Memory B cell (primary cell): ENCODE measurements around the gene NAT14.

ENCODE experiments used
- ATAC-seq: fragments of 150-1000 bp; cut with Tn5 transposase; 2 replicates; pipeline ENCODE4 v1.10.0; 2021; ENCODE audit warnings: low read depth, mild to moderate bottlenecking, moderate library complexity
- DNase-seq, 2 donors: peaks; one replicate each; pipeline ENCODE4 v3.0.0; 2022; ENCODE audit warnings: low spot score in 2 of 2
- H3K27ac Mint-ChIP-seq: one replicate; pipeline ENCODE4 v1.8.0; 2022; ENCODE audit warnings: mild to moderate bottlenecking, moderate library complexity, mixed read lengths
- H3K27me3 Mint-ChIP-seq: one replicate; pipeline ENCODE4 v1.8.0; 2022; ENCODE audit warnings: mixed read lengths
- H3K36me3 Mint-ChIP-seq: one replicate; pipeline ENCODE4 v1.8.0; 2022; ENCODE audit warnings: mild to moderate bottlenecking, mixed read lengths
- H3K4me1 Mint-ChIP-seq: one replicate; pipeline ENCODE4 v1.8.0; 2022; ENCODE audit warnings: mixed read lengths
- H3K4me3 Mint-ChIP-seq: one replicate; pipeline ENCODE4 v1.8.0; 2022; ENCODE audit warnings: mild to moderate bottlenecking, moderate library complexity, mixed read lengths
- H3K9me3 Mint-ChIP-seq: one replicate; pipeline ENCODE4 v1.8.0; 2022; ENCODE audit warnings: mixed read lengths

NAT14 gene

DNA sequence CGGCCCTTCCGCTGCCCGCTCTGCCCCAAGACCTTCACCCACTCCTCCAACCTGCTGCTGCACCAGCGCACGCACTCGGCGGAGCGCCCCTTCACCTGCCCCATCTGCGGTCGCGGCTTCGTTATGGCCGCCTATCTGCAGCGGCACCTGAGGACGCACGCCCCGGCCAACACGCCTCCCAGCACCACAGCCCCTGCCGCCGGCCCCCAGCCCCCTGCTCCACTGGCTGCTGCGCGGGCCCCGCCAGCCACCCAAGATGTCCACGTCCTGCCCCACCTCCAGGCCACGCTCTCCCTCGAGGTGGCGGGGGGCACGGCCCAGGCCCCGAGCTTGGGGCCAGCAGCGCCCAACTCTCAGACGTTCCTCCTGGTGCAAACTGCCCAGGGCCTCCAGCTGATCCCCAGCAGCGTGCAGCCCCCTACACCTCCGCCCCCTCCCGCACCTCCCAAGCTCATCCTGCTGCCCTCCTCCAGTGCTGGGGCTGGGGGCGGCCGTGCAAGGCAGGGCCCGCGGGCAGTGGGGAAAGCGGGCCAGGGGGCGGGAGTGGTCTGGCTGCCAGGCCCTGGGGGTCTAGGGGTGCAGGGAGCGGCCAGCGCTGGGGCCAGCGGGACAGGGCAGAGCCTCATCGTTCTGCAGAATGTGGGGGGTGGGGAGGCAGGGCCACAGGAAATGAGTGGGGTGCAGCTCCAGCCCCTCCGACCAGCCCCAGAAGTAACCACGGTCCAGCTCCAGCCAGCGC is 1.9 kb upstream of the NAT14 start:
- Mint-ChIP-seq H3K27me3 (no peaks in the 10 kb centered on the region), H3K9me3 (no peaks in the 10 kb centered on the region), H3K36me3 (peaks cover 12% of the 10 kb centered on the region), H3K4me3 (no peak overlapping the region), H3K4me1 (peaks cover 20% of the 10 kb centered on the region), H3K27ac (no peak overlapping the region)
- DNase-seq, result no peak
- ATAC-seq, result no peak

DNA sequence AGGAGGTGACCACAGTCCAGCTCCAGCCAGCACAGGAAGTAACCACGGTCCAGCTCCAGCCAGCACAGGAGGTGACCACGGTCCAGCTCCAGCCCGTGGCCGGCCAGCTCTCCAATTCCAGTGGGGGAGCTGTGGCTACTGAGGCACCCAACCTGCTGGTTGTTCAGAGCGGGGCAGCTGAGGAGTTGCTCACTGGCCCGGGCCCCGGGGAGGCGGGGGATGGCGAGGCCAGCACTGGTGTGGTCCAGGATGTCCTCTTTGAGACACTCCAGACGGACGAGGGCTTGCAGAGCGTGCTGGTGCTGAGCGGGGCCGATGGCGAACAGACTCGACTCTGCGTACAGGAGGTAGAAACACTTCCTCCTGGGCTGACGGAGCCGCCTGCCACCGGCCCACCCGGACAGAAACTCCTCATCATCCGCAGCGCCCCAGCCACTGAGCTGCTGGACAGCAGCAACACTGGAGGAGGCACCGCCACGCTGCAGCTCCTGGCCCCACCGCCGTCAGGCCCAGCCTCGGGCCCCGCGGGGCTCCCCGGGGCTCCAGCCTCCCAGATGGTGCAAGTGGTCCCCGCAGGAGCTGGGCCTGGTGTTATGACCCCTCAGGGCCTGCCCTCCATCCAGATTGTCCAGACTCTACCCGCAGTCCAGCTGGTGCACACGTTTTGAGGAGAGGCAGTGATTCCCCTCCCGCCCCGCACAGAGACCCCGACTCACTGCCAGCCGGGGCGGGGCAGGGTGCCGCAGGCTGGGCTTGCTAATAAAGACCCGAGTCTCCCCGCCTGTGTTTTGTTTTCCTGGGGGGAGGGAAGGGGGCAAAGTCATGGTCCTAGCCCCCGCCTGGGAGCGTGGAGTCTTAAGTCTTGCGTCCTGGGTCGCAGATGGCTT is 1.0 kb upstream of the NAT14 start:
- Mint-ChIP-seq H3K36me3 (peaks cover 7% of the 10 kb centered on the region), H3K27ac (no peak overlapping the region)

DNA sequence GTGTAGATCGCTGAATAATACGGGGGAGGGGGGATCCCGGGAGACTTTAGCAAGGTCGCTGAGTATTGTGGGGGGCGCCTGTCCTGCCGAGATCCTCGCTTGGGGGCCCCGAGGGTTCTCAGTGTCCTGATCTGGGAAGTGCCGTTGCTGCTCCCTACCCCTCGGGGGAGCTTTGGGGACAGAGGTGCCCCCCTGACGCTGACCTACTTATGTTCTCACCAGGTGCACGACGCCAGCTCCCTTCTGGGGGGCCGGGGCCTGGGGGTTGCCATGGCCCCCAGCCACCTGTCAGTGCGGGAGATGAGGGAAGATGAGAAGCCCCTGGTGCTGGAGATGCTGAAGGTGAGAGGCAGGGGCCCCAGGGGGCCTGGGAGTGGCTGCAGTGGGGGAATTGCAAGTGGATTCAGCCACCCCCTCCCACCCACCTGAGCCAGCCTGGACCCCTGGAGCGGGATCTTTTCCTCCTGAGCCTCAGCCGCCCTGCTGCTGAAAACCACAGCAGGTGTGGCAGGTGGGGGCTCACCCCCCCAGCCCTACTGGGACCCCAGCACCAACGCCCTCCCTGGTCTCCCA is 537 bp downstream of the NAT14 start:
- no peak for DNase-seq
- Mint-ChIP-seq H3K36me3 (no peaks in the 10 kb centered on the region), H3K4me1 (peaks cover 7% of the 10 kb centered on the region), H3K27me3 (no peaks in the 10 kb centered on the region), H3K27ac (peak overlapping the region; percentile 58), H3K9me3 (no peaks in the 10 kb centered on the region), H3K4me3 (peak overlapping the region; percentile 80)
- peak; percentile 15 for ATAC-seq

More for the DNA sequence above, 1.0 kb upstream of the NAT14 start:
- peaks cover 15% of the 10 kb centered on the region for H3K4me1 Mint-ChIP-seq
- no peaks in the 10 kb centered on the region for H3K9me3 Mint-ChIP-seq
- DNase-seq (no peak), ATAC-seq (no peak)
- no peaks in the 10 kb centered on the region for H3K27me3 Mint-ChIP-seq
- peak overlapping the region; percentile 63 for H3K4me3 Mint-ChIP-seq

DNA sequence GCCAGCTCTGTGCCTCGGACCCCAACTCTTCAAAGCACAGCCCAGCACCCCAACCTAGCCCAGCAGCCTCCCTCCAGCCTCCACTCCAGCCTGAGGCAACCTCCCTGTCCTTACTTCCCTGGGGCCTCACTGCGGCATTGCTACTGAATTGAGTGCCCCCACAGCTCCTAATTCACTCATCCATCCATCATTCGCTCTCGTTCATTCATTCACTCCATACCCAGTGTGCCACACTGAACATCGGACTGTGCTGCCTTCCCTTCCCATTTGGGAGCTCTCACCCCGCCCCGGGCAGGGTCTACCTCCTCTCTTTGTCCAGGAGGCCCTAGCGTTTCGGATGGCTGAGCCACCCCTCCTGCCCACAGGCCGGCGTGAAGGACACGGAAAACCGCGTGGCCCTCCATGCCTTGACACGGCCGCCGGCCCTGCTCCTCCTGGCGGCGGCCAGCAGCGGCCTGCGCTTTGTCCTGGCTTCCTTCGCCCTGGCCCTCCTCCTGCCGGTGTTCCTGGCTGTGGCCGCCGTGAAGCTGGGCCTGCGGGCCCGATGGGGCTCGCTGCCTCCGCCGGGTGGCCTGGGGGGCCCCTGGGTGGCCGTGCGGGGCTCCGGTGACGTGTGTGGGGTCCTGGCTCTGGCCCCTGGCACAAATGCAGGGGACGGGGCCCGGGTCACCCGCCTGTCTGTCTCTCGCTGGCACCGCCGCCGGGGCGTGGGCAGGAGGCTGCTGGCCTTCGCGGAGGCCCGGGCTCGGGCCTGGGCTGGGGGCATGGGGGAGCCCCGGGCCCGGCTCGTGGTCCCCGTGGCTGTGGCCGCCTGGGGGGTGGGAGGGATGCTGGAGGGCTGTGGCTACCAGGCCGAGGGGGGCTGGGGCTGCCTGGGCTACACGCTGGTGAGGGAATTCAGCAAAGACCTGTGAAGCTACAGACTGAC is 1.3 kb downstream of the NAT14 start:
- Mint-ChIP-seq H3K4me3 (peak overlapping the region; percentile 68), H3K36me3 (no peaks in the 10 kb centered on the region), H3K9me3 (no peaks in the 10 kb centered on the region), H3K4me1 (peaks cover 7% of the 10 kb centered on the region), H3K27ac (peak overlapping the region; percentile 67), H3K27me3 (no peaks in the 10 kb centered on the region)
- no peak for DNase-seq
- ATAC-seq, result no peak

DNA sequence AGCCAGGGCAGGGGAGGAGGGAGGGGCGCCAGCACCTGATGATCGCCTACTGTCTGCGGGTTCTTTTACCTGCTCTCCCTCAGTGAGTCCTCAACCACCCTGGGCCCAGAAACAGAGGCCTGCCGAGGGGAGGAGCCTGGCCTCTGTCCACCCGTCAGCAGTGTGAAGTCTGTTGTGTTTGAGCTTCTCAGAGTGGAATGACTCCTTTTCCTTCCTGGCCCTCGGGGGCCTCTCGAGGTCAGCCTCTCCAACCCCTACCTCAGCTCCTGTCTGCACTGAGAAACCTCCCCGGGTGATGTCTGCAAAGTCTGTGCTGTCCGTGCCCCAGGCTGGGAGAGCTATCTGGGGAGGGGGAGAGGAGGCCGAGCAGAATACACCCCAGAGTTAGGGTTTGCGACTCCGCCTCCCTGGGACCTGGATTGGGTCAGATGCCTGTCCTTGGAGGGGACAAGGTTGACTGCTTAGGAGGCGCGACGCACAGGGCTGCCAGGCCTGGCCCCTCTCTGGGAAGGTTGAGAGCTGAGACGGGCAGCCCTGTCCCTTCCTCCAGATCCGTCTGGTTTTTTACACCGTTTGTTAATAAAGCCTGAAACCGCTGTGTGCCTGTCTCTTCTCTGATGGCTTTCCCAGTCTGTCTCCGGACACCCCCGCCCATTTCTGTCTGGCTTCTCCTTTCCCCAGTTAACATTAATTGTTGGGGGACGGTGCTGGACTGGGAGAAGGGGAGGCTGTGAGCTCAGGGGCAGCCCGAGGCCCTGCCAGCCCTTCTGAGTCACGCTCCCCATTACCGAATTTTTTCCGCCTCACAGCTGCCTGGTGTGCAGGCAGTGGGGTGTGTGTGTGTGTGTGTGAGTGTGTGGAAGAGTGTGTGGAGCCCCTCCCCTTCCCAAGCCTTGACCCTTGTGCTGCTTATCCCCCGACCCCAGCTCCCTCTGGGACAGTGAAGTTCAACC is 2.3 kb downstream of the NAT14 start:
- H3K4me3 Mint-ChIP-seq, result peak overlapping the region; percentile 32
- no peak for DNase-seq
- no peaks in the 10 kb centered on the region for H3K36me3 Mint-ChIP-seq
- peak overlapping the region; percentile 67 for H3K27ac Mint-ChIP-seq
- H3K9me3 Mint-ChIP-seq, result no peaks in the 10 kb centered on the region
- peaks cover 7% of the 10 kb centered on the region for H3K4me1 Mint-ChIP-seq
- H3K27me3 Mint-ChIP-seq, result peaks cover 5% of the 10 kb centered on the region
- ATAC-seq, result no peak

DNA sequence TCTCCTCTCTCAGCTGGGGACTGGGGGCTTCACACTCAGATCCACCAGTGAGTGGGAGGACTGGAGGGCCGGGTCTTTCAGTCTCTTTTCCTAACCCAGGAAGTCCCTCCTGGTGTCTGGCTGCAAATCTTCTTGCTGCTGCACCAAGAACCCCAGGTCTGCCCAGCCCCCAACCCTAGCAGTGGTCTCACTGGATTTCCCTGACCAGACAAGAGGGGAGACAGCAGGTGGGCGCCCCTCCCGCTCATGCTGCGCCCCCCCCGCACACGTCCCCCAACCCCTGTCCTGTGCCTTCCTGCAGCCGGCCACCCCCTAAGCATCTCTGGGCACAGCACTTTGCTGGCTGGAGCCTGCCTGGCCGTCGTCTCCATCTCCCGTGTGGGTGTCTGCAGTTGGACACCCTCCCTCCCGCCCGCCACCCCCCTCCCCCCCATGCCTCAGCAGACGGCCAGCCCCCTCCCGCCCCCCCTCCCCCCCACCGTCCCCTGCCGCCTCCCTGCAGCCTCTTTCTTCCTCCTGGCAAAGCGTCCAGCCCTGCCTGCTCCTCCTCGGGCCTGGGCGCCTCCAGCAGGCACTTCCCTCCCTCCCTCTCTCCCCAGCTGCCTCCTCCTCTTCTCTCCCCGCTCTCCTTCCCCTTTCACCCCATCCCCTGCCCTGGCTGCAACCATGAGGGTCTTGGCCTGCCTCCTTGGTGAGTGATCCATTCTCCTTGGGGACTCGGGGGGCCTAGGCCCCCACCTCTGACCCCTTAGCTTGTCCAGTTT is 3.1 kb downstream of the NAT14 start, which contains the start of gene SSC5D:
TSS of gene SSC5D (plus strand) at position 513 of the 764 bp plus-strand sequence. CDS start at position 667, 154 bp downstream.
- Mint-ChIP-seq H3K36me3 (no peaks in the 10 kb centered on the region), H3K27ac (peak within 1 kb of the TSS; percentile 67)

DNA sequence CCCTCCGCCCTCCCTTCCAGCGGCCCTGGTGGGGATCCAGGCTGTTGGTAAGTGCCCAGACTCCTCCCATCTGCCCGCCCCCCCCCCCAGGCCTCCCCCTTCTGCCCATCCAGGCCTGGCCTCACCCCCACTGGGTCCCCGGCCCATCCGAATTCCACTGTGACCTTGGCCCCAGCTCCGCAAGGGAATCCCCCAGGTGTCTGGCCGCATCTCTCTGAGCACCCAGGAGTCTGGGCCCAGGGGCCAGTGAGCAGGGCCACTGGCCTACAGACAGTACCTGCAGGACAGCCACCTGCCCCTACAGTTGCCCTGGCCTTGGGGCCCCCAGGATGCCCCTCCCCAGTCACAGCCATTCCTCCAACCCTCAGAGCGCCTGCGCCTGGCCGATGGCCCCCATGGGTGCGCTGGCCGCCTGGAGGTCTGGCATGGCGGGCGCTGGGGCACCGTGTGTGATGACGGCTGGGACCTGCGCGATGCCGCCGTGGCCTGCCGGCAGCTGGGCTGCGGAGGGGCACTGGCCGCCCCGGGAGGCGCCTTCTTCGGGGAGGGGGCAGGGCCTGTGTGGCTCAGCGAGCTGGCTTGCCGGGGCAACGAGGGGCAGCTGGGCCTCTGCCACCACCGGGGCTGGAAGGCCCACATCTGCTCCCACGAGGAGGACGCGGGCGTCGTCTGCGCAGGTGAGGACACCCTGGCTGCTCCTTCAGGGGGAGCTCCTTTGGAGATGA is 4.2 kb downstream of the NAT14 start:
- peaks cover 8% of the 10 kb centered on the region for H3K27me3 Mint-ChIP-seq
- peaks cover 8% of the 10 kb centered on the region for H3K4me1 Mint-ChIP-seq
- ATAC-seq (no peak), DNase-seq (no peak)
- H3K27ac Mint-ChIP-seq, result no peak overlapping the region
- no peaks in the 10 kb centered on the region for H3K36me3 Mint-ChIP-seq
- no peaks in the 10 kb centered on the region for H3K9me3 Mint-ChIP-seq
- H3K4me3 Mint-ChIP-seq, result no peak overlapping the region

More for the DNA sequence above, 3.1 kb downstream of the NAT14 start, which contains the start of gene SSC5D:
- Mint-ChIP-seq H3K9me3 (no peaks in the 10 kb centered on the region), H3K4me3 (no peak within 1 kb of the TSS), H3K27me3 (peaks cover 8% of the 10 kb centered on the region), H3K4me1 (peaks cover 7% of the 10 kb centered on the region)
- ATAC-seq, result no peak
- no peak for DNase-seq

DNA sequence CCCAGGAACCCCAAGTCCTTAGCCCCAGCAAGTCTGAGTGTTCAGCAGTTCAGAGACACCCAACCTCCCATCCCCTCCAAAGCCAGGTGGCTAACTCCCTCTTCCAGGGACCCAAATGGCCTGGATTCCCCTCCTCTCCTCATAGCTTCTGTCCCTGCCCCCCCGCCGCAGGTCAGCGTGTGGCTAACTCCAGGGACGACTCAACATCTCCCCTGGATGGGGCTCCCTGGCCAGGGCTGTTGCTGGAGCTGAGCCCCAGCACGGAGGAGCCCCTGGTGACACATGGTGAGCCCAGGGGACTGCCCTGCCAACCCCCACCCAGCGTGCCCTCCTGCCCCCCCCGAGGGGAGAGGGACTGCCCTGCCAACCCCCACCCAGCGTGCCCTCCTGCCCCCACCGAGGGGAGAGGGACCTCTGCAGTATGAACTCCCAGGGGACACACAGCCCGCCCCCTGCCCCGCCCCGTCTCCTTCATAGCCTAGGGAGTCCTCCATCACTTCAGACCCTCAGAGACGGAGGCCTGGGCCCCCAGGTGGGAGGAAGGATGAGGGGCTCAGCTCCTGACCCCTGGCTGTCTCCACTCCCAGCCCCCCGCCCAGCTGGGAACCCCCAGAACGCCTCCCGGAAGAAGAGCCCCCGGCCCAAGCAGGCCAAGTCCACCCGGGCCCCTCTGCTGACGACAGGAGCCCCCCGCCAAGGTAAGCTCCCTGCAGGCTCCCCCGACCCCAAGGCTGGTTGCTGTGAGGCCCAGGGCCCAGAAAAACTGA is 4.9 kb downstream of the NAT14 start:
- Mint-ChIP-seq H3K4me1 (peaks cover 10% of the 10 kb centered on the region), H3K36me3 (no peaks in the 10 kb centered on the region), H3K4me3 (no peak overlapping the region), H3K27ac (no peak overlapping the region), H3K9me3 (no peaks in the 10 kb centered on the region), H3K27me3 (peaks cover 9% of the 10 kb centered on the region)
- no peak for ATAC-seq
- DNase-seq, result no peak

DNA sequence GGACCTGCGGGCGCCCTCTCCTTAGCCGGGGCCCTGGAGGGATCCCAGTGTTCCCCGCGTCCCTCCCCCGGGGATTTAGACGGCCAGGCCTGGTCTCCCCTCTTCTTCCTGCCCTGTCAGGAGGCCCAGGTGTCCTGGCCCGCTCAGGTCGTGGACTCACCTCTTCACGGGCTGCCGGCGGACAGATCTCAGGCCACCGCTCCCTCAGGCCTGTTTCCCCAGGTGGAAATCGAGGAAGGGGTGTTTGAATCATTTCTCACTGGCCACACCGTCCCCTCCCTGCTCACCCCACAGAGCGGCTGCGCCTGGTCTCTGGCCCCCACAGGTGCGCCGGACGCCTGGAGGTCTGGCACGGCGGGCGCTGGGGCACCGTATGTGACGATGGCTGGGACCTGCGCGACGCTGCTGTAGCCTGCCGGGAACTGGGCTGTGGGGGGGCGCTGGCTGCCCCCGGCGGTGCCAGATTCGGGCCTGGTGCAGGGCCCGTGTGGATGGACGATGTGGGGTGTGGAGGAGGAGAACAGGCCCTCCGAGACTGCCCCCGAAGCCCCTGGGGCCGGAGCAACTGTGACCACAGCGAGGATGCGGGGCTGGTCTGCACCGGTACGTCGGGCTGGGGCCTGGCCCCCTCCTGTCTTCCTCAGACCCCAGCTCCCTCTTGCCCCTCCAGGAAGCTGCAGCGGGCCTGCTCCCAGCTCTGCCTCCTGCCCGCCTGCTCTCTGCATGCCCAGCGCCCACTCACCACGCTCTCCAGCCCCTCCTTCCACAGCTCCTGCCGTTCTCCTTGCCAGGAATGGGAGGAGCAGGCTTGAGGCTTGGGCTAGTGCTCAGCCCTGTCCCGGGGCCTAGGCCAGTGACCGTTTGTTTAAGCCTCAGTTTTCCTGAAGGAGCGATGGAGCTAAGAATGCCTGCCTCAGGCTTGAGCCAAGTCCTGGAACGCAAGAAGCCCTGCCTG is 5.8 kb downstream of the NAT14 start:
- ATAC-seq (no peak), DNase-seq (no peak)
- H3K27me3 Mint-ChIP-seq, result peaks cover 9% of the 10 kb centered on the region
- no peaks in the 10 kb centered on the region for H3K9me3 Mint-ChIP-seq
- peaks cover 10% of the 10 kb centered on the region for H3K4me1 Mint-ChIP-seq
- H3K4me3 Mint-ChIP-seq, result no peak overlapping the region
- H3K27ac Mint-ChIP-seq, result no peak overlapping the region
- no peaks in the 10 kb centered on the region for H3K36me3 Mint-ChIP-seq

DNA sequence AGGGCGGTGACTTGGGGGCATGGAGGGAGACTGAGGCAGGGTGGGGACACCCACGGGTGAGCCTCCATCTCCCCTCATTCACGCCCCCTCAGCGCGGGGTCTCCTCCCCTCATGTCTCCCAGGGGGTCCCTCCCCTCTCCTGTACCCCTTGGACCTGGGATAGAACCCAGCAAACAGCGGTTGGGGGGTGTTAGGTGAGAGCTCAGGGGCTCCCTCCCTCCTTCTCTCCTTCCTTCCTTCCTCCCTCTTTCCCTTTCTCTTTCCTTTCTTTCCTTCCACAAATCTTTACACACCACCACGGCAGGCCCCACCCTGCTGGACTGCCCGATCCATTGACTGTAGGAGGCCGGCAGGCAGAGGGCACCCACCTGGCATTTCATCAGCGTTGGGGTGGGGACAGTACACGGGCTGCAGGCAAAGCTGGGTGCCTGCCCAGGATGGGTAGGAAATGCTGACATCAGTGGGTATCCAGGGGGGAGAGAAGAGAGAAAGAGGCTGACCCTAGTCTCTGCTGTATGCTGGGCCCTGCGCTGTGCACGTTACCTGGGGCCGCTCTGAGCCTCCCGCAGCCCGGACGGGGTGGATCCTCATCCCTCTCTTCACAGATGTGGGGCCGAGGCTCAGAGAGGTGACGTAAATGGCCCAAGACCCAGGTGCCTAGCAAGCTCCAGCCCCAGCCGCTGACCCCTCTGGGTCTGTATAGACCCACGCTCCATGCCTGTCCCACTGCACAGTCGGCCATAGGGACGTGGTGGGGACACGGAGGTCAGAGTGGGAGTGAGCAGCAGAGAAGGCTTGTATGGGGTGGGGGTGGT is 6.8 kb downstream of the NAT14 start:
- H3K27me3 Mint-ChIP-seq, result peaks cover 9% of the 10 kb centered on the region
- ATAC-seq (no peak), DNase-seq (no peak)
- H3K36me3 Mint-ChIP-seq, result no peaks in the 10 kb centered on the region
- no peaks in the 10 kb centered on the region for H3K9me3 Mint-ChIP-seq
- H3K4me3 Mint-ChIP-seq, result no peak overlapping the region
- peaks cover 6% of the 10 kb centered on the region for H3K4me1 Mint-ChIP-seq
- no peak overlapping the region for H3K27ac Mint-ChIP-seq
